DND-41 (cell line): Measurements from ENCODE around the gene ANKRD53.

Experiments used
- EZH2 ChIP-seq: IDR thresholded peaks from 3 replicates; pipeline ENCODE4 v1.6.1; 2012; ENCODE audit warnings: borderline replicate concordance, low read depth, mild to moderate bottlenecking, moderate library complexity, low read length, inconsistent platforms; ENCODE audit not compliant: severe bottlenecking
- TF ChIP-seq, protein P1 (sequence below): IDR thresholded peaks from 2 replicates; pipeline ENCODE4 v1.5.1; 2012; ENCODE audit warnings: borderline replicate concordance, low read length, moderate library complexity, mild to moderate bottlenecking; ENCODE audit not compliant: poor library complexity, severe bottlenecking; ENCODE audit errors: extremely low read depth

DNA sequence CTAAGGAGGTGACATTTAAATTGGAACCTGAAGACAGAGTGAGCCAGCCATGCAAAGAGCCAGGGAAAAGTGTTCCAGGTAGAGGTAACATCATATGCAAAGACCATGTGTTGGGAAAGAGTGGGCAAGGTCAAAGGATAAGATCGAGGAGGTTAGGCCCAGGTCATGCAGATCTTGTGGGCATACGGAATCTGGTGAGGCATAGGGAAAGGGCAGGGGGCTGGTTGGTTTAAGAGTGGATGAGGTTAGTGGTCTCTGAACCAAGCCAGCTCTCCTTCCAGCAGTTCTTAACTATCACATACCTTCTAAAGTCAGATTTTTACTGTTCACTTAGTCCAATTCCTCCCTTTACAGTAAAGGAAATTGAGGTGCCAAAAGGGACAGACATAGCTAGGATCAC, 3.0 kb downstream of the ANKRD53 start:
- TF ChIP-seq, protein P1, sequence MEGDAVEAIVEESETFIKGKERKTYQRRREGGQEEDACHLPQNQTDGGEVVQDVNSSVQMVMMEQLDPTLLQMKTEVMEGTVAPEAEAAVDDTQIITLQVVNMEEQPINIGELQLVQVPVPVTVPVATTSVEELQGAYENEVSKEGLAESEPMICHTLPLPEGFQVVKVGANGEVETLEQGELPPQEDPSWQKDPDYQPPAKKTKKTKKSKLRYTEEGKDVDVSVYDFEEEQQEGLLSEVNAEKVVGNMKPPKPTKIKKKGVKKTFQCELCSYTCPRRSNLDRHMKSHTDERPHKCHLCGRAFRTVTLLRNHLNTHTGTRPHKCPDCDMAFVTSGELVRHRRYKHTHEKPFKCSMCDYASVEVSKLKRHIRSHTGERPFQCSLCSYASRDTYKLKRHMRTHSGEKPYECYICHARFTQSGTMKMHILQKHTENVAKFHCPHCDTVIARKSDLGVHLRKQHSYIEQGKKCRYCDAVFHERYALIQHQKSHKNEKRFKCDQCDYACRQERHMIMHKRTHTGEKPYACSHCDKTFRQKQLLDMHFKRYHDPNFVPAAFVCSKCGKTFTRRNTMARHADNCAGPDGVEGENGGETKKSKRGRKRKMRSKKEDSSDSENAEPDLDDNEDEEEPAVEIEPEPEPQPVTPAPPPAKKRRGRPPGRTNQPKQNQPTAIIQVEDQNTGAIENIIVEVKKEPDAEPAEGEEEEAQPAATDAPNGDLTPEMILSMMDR, result no peak
- no peak for TF ChIP-seq EZH2
